ENCODE results near the gene HDHD2.
A peak's percentile ranks its signal among the peaks of the same experiment; 100 is the strongest.

Gene HDHD2

DNA sequence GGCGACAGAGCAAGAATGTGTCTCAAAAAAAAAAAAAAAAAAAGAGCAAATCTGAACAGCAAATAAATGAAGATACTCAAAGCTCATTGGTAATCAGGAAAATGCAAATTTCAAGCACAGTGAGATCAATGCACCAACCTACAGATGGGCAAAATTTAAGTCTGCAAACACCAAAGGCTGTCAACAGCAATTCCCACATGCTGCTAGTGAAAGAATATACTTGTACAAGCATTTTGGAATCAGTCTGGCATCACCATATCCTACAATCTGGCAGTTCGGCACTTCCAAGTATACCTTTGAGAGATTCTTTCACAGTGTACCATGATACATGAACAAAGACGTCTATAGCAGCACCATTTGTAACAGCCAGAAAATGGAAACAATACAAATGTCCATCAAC lies 4.1 kb downstream of the HDHD2 start:
- no peak for DNase-seq (ENCODE audit: low read depth)

DNA sequence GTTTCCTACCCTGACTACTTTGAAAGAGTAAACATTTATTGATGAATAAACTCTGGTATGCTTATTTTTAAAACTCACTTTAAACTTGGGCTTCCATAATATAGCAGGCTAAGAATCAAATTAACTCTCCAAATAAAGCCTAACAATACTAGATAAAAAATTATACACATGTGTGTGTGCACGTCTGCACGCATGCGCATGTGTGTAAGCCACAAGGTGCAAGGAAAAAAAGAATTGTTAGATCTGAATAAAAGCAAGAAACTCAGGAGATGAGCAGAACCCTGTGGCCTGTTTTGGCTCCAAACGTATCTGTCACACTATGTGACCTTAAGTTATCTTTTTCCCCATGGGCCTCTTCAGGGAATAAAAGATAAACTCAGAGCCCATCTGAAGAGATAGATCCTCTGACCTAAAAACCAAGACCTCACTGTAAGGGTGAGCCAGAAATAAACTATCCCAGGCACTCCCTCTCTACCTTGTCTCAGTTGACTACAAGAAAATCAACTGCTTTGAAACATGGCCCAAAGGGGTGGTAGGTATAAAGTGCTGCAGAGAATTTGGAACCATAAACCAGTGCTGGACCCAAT lies 6.3 kb downstream of the HDHD2 start:
- no peak for DNase-seq (ENCODE audit: low read depth)

DNA sequence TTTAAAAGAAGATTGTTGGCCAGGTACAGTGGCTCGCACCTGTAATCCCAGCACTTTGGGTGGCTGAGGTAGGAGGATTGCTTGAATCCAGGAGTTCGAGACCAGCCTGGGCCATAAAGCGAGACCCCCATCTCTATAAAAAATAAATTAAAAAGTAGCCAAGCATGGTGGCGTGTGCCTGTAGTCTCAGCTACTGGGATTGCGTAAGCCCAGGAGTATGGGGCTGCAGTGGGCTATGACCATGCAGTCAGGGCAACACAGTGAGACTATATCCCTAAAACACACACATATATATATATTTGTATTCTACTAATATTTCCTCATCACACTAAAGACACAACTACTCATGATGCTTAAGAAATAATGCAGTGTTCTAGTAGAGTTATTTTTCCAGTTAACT lies 7.1 kb downstream of the HDHD2 start:
- no peak for DNase-seq (ENCODE audit: low read depth)

DNA sequence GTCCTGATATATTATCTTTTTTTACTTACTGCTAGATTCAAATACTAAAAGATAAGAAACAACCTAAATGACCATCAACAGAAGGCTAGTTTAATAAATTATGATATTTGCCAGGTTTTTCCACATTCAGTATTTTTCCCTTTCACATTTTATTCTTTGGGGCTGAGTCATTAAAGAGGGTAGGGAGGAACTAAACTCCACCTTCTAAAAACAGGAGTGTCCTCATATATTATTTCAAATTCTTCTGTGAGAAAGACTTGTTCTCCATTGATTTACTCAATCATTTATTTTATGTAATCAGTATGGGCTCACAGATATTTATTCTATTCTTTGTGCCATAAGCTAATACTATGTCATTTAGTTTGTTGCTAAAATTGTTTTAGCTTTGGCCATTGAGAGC lies 9.0 kb downstream of the HDHD2 start:
- DNase-seq (ENCODE audit: low read depth): no peak

DNA sequence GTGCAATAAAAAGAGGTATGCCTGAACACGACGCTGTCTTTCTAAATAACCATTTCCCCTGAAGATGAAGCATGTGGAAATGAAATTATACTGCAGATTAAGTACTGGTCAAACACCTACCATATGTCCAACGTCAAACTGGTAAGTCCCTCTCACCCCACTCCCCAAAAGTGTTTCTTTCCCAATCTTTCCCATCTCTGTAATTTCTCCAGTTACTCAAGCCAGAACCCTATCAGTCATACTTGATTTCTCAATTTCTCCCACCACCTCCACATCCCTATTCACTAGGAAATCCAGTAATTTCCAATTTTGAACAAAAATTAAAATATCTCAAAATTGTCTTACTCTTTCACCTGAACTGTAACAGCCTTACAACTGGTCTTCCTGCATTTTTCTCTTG lies 29.2 kb downstream of the HDHD2 start:
- no peak for DNase-seq (ENCODE audit: low read depth)

DNA sequence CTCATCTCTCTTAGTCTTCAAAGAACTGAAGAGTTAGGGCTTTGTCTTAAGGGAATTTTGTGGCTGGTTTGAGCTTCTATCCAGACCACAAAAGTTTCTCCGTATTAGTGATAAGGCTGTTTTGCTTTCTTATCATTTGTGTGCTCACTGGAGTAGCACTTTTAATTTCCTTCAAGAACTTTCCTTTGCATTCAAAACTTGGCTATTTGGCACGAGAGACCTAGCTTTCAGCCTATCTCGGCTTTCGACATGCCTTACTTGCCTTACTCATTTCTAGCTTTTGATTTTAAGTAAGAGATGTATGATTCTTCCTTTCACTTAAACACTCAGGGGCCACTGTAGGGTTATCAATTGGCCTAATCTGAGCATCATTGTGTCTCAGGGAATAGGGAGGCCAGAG lies 29.9 kb downstream of the HDHD2 start:
- DNase-seq (ENCODE audit: low read depth): peak; percentile 5

DNA sequence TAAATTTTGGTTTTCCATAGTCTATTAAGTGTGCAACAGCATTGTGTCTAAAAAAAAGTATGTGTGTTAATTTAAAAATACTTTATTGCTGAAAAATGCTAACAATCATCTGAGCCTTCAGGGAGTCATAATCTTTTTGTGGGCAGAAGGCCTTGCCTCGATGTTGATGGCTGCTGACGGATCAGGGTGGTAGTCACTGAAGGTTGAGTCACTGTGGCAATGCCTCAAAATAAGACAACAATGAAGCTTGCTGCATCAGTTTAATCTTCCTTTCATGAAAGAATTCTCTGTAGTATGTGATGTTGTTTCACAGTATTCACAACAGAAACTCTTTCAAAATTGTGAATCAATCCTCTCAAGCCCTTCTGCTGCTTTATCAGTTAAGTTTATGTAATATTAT lies 31.3 kb downstream of the HDHD2 start:
- no peak for DNase-seq (ENCODE audit: low read depth)

DNA sequence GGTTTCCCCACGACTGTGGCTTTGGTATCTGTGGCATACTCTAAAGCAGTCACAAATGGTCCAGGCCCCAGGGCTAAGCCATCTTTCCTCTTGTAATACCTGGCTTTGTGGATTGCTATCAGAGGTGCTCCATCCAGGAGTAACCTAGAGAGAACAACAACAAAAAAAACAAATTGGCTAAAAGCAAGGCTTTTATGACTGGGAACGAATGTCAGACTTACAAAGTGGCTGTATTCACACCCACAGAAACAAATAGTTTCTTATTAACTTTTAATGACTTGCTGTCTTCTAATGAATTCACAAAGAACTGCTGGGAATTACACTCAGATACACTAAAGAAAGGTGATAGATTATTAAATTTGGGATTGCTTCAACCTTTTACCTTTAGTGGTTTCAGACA lies 35.1 kb downstream of the HDHD2 start:
- DNase-seq (ENCODE audit: low read depth): no peak

DNA sequence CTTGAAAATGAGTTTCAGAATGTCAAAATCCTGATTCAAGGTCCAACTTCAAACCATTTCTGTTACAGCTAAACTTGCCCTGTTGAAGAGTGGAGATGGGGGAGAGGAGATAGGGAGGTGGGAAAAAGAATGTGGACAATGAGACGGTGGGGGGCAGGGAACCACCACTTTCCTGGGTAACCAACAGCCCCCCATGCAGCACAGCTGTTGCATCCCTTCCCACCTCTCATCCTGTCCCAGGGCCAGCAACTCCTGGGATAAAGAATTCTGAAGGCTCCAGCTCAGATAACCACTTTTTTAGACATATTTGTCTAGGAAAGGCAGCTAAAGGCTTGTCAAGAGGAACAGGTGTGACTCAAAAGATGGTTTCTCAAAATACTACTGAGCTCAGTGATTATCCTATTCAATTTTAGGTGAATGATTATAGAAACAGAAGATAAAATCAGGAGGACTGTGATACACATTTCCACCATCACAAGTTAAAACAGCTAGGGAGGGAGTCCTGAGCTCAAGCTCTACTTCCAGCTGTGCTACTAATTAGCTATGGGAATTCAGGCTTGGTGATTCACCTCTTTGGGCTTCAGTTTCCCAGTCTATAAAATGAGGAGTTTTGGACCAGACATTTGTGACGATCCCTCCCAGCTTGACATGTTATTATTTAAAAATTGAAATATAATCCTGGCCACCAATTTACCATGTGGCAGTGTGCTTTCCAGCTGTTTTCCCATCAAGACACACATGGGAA lies 36.3 kb downstream of the HDHD2 start:
- no peak for DNase-seq (ENCODE audit: low read depth)

DNA sequence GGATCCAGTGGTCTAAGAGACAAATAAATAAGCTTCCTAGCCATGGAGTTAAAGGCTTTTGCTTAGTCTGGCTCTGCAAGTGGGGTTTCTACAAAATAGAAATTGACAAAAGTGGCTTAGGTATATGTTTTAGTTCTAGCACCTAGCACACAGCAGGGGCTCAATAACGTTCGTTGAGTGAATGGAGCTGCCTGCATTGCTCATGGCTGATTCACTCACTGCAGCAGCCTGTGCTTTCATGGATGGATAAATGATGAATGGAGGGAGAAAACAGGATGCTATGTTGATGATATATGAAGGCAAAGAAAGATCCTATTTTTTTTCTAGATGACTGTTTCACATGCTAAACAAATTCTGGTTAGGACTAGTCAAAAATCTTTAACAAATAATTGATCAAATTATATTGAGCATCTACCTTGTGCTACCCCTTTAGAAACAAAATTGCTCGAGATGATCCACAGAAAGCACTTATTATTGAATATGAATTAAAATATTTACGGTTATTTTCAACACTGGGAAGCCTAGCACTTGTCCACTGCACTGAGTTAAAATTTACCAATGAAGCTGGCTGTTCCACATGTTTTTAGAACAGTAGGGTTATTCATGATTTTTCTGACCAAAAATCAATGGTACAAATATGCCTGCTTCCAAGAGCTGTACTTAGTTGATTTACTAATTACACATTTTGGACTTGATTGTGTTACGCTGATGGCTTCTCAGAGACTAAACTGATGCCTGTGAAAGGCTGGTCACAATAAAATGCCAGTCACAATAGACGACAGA lies 39.6 kb downstream of the HDHD2 start:
- DNase-seq (ENCODE audit: low read depth): no peak

DNA sequence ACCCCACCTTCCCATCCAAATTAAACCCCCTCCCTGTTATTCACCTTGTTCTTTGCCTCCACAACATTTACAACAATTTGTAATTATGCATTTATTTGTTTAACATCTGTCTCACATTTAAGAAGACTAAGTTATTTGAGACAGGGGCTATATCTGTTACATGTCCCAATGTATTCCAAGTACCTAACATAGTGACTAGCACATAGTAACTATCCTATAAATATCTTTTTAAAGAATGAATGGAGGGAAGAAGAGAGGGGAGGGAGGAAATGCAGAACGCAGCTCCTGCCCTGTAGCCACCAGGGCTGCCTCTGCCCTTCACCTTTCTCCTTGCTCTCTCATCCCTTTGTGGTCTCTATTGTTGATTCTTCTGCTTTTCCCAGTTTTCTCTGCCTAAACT lies 40.6 kb downstream of the HDHD2 start:
- DNase-seq (ENCODE audit: low read depth): no peak

DNA sequence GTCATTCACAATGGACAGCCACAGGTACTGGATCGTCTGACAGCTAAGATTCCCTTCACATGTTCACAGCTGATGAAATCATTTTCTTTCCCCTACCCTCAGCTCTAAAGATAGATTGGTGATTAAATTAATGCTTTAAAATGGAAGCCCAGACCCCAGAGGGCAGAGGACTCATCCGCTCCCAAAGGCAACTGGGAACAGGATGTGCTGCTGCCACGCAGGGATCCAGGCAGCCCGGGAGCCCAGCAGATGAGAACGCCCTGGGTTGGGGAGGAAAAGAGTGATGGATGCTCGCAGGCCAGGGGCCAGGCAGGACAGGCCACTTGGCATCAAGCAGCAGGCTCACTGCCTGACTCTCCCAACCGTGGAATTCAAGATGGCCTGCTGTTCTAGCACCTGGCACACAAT lies 41.3 kb downstream of the HDHD2 start:
- no peak for DNase-seq (ENCODE audit: low read depth)

DNA sequence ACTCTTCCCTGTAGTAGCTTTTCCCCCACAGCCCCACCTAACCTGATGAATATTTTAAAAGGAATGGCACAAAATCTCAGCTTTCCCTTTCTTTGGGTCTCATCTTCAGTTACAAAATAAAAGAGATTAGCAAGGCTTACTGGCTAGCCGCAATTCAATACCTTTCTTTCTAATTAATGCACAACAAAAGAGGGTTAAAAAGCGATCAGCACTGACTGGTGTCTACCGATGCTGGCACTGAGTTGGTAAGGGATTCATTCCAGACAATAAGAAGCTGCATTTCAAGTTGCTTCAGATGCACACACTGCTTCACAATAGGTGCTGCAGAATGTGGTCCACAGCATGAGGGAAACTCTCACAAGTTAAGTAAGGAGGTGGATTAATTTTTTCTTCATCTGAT lies 41.9 kb downstream of the HDHD2 start:
- no peak for DNase-seq (ENCODE audit: low read depth)

DNA sequence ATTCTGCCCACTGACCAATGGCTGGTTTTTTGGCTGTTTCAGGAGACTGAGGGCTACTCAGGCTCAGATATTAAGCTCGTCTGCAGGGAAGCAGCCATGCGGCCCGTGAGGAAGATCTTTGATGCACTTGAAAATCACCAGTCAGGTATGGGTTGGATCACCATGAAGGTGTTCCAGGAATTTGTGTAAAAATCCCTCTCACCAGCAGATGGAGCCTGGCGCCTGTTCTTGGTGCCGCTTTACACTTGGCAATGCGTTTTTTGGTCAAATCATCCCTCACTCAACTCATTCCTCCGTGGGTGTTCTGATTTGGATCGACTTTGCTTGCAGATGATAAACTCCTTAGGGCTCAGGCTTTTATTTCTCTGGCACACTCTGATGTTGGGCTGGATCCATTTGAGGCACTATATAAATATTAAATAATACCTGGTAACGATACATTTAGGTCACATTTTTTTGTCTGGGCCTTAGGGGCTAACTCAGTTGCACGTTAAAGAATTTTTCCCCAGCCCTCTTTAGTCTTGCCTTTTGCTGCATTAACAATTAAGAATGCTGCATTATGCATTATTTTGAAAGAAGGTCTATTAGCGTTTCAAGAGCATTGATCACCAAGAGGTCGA lies 50.0 kb downstream of the HDHD2 start:
- peak; percentile 51 for DNase-seq (ENCODE audit: low read depth)

DNA sequence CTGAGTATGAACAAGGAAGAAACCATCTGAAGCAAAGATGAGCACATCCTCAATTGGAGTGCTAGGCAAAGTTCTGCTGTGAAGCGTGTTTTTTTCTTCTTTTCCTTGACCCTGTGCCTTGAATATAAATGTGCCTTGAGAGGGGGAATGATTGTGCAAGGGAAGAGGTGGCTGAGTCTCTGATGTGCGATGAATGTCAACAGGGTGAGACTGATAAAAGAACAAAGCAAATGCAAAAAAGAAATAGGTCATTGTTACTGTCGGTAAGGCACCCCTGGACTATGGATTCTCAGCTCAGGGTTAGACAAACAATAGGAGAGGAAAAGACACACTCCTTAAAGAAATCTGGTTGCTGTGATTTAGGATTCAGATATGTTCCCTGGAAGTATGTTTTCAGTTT lies 54.5 kb downstream of the HDHD2 start:
- no peak for DNase-seq (ENCODE audit: low read depth)

DNA sequence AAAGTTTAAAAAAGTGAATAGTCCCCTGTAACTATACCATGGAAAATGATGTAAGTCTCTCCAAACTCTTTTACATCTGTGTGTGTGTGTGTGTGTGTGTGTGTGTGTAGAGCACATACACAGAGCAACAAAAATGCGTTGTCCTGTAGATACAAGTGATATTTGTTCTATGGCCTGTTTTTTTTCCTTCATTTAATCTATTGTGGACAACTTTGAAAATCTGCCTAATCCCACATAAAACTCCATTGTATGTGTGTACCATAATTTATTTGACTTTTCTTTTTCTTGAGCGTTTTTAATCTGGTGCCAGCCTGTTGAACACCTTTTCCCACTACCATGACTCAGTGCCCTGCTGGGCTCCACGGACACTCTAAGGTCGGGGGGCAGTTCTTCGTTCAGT lies 62.6 kb downstream of the HDHD2 start:
- no peak for DNase-seq (ENCODE audit: low read depth)

DNA sequence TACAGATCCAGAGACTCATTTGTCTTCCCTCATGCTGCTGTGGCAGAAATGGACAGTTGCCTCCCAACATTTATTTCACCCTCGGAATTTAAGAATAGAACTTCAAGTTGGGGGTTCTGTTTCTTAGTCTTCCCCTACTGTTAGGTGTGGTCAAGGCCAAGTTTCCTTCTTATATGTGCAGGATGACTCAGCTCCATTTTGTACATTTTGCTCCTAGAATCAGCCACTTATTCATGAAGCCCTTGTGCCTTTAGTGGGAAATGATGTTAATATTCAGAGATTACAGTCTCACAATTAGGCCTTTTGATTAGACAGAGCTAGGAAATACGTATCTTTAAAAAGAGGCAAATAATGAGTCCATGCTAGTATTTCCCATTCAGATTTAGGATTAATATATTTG lies 68.7 kb downstream of the HDHD2 start:
- no peak for DNase-seq (ENCODE audit: low read depth)

DNA sequence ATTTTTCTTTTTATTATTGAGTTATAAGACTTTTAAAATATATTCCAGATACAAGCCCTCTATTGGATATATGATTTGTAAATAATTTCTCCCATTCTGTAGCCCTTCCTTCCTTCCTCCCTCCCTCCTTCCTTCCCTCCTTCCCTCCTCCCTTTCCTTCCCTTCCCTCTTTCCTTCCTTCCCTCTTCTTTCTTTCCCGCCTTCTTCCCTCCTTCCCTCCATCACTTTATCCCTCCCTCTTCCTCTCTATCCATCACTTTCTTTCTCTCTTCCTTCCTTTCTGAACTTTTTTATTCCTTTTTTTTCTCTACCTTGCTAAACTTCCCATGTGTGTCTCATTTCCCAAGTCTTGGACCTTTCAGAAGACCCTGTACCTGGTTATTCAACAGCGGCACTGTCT lies 69.4 kb downstream of the HDHD2 start:
- DNase-seq (ENCODE audit: low read depth): no peak

DNA sequence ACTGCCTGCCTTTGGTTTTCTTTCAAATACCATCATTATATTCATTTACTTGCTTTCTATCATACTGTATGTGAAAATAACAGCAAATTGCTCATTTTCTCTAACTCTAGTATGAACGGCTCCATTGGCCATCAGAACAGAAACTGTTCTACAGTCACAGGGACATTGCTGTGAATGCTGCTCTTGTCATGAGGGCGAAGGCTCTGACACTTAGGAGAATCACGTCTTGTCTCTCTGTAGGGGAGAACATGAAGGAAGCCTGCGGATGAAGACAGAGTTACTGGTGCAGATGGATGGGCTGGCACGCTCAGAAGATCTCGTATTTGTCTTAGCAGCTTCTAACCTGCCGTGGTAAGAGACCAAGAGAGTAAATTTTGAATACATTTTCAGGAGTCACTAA lies 73.2 kb downstream of the HDHD2 start:
- no peak for DNase-seq (ENCODE audit: low read depth)

DNA sequence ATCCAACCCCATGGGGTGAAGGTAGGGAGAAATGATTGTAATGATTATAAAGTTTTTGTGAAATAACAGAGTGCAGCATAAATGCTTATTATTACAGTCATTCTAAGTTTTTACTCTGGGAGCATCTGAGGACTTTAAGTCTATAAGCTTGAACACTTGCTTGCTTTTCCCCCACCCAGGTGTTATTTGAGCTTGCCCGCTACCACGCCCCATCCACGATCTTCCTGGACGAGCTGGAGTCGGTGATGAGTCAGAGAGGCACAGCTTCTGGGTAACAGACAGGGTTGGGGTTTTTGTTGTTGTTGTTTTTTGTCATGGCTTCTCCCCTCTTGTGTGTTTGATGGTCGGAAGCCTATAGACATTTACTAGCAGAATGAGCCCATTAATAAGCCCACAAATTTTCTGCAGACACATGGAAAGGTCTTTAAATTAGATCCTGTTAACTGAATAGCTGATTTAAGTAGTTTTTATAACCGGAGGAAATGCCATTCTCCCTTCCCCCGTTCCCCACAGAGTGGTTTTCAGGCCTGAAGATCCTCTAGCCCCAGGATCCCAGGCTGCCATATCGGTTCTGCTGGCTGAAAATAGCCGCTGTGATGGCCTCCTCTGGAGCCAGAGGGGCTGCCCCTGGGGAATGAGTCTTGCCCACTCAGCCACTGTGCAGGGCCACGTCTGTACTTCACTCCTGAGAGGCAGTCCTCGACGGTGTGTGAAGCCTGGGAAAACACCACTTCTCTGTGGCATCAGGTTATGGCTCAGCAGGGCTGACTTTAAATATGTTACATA lies 75.0 kb downstream of the HDHD2 start:
- no peak for DNase-seq (ENCODE audit: low read depth)

DNA sequence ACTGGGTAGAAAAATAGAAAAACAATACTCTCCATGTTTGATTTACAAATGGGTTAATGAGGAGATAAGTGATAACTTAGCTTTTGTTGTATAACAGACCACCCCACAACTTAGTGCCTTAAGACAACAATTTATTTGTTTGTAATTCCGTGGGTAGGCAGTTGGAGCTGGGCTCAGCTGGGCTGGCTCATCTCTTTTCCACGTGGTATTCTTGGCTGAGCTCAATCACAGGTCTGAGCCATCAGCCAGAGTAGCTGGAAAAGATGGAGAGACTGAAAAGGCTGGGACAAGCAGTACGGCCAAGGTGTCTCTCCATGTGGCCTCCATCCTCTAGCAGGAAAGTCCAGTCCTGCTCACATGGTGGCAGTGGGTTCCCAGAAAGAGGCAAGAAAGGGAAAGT lies 82.7 kb downstream of the HDHD2 start:
- no peak for DNase-seq (ENCODE audit: low read depth)

DNA sequence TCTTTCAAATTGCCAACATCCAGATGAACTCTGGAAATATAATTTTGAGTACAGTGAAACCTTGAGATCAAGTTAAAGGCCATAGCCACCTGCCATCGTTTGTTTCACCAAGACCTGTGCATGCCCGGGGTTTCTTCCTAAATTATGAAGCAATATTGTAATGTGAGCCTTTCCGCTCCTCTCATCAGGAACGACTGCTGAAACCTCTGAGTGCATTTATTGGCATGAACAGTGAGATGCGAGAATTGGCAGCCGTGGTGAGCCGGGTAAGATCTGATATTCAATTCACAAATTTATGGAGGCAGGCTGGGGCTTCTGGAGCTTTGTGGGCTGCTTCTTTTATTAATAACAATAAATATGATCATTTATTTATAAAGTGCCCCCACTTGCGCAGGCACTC lies 87.2 kb downstream of the HDHD2 start:
- no peak for DNase-seq (ENCODE audit: low read depth)
